Suprapubic skin (tissue), 4 donors: ENCODE data around the gene UHMK1.

ENCODE experiments used
- EP300 ChIP-seq: sonication (generic); formaldehyde crosslinking; IDR thresholded peaks from one replicate; pipeline ENCODE4 v1.6.1; 2017; ENCODE audit warnings: antibody characterized with exemption
- POLR2A ChIP-seq, 2 donors: fragments of 450-650 bp; IDR thresholded peaks; one replicate each; pipeline ENCODE4 v1.6.1; 2017; ENCODE audit warnings: antibody characterized with exemption in 2 of 2, mild to moderate bottlenecking in 2 of 2, moderate library complexity in 2 of 2
- POLR2AphosphoS5 ChIP-seq, 3 donors: sonication (generic); formaldehyde crosslinking; IDR thresholded peaks; one replicate each; pipeline ENCODE4 v1.6.1; 2017; ENCODE audit warnings: antibody characterized with exemption in 3 of 3
- TF ChIP-seq, protein P1 (sequence below), 2 donors: fragments of 200-600 bp in 1 of 2; fragments of 450-650 bp in 1 of 2; sonication (generic) in 1 of 2; IDR thresholded peaks; one replicate each; pipeline ENCODE4 v1.5.1; 2016 to 2019; ENCODE audit warnings: antibody characterized with exemption in 2 of 2, mild to moderate bottlenecking in 1 of 2, moderate library complexity in 1 of 2

GRCh38 chr1:162536511-162536910 lies 38.9 kb downstream of the UHMK1 start:
- no peak for TF ChIP-seq EP300
- TF ChIP-seq, protein P1, sequence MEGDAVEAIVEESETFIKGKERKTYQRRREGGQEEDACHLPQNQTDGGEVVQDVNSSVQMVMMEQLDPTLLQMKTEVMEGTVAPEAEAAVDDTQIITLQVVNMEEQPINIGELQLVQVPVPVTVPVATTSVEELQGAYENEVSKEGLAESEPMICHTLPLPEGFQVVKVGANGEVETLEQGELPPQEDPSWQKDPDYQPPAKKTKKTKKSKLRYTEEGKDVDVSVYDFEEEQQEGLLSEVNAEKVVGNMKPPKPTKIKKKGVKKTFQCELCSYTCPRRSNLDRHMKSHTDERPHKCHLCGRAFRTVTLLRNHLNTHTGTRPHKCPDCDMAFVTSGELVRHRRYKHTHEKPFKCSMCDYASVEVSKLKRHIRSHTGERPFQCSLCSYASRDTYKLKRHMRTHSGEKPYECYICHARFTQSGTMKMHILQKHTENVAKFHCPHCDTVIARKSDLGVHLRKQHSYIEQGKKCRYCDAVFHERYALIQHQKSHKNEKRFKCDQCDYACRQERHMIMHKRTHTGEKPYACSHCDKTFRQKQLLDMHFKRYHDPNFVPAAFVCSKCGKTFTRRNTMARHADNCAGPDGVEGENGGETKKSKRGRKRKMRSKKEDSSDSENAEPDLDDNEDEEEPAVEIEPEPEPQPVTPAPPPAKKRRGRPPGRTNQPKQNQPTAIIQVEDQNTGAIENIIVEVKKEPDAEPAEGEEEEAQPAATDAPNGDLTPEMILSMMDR (IDR thresholded peaks at IDR 0.05) = no peak
- TF ChIP-seq POLR2A (IDR thresholded peaks at IDR 0.05) = no peak
- no peak for TF ChIP-seq POLR2AphosphoS5 (IDR thresholded peaks at IDR 0.05)
